Esophagus squamous epithelium (tissue), 5 donors: ENCODE data around the gene BDKRB1. TPM values are rescaled to one million over a fixed set of nuclear protein-coding genes. Genes with fewer than 3 reads are reported as not detected.

Experiments used
- DNase-seq: peaks from one replicate; lab custom pipeline; 2025; lab: John Stamatoyannopoulos, UW
- H3K27ac ChIP-seq, 4 donors: fragments of 200-600 bp; sonication (generic); one replicate each; pipeline ENCODE4 v1.5.1; 2016 to 2019; ENCODE audit warnings: mild to moderate bottlenecking in 1 of 4
- H3K27me3 ChIP-seq, 4 donors: fragments of 200-600 bp; sonication (generic); 1 replicate in 3 of 4; 2 replicates in 1 of 4; pipeline versions ENCODE4 v1.5.1 to v1.6.0; 2017 to 2021; ENCODE audit warnings: antibody characterized with exemption in 1 of 4
- H3K36me3 ChIP-seq, 3 donors: fragments of 200-600 bp; sonication (generic); one replicate each; pipeline ENCODE4 v1.5.1; 2016 to 2019
- H3K4me1 ChIP-seq, 3 donors: fragments of 200-600 bp; sonication (generic); one replicate each; pipeline ENCODE4 v1.5.1; 2017 to 2019
- H3K4me3 ChIP-seq, 4 donors: fragments of 200-600 bp; sonication (generic); 1 replicate in 3 of 4; 2 replicates in 1 of 4; pipeline ENCODE4 v1.5.1; 2016 to 2019; ENCODE audit warnings: mild to moderate bottlenecking in 2 of 4, moderate library complexity in 1 of 4
- H3K9me3 ChIP-seq, 3 donors: fragments of 200-600 bp; sonication (generic); one replicate each; pipeline ENCODE4 v1.5.1; 2016 to 2019
- CTCF ChIP-seq, 6 experiments: fragments of 450-650 bp in 4 of 6; fragments of 200-600 bp in 2 of 6; sonication (generic) in 2 of 6; IDR thresholded peaks; one replicate each; pipeline ENCODE4 v1.5.1; 2016 to 2019; ENCODE audit warnings: antibody characterized with exemption in 6 of 6, mild to moderate bottlenecking in 4 of 6, moderate library complexity in 4 of 6
- POLR2A ChIP-seq, 4 donors: fragments of 450-650 bp; IDR thresholded peaks; one replicate each; pipeline ENCODE4 v1.6.1; 2017; ENCODE audit warnings: antibody characterized with exemption in 4 of 4, mild to moderate bottlenecking in 4 of 4, moderate library complexity in 3 of 4
- WGBS, 2 donors: methylation state at CpG; one replicate each; pipeline ENCODE4 v1.1.5; 2018; 5-methylcytosine and 5-hydroxymethylcytosine counted together
- intact Hi-C: fragments of 100-400 bp; cut with DNase I; formaldehyde crosslinking; loops from one replicate; pipeline ENCODE4 v1.15.0; 2022
- total RNA-seq, 4 donors: library from RNA; depleted of rRNA; stranded (reverse); fragments of >200 nt; gene quantifications; one replicate each; pipeline ENCODE4 v1.1.0, GENCODE V29; 2016
- donor health status: DM: yes; HTN: yes; CAD: no.

BDKRB1 gene
- total RNA-seq, 4 donors from 2014 or later, result 4.0 to 12.2 (median 5.7) TPM

GRCh38 chr14:96212896-96213295, 43.1 kb upstream of the BDKRB1 start:
- intact Hi-C loops, result no loop called here
- Histone ChIP-seq H3K36me3 (peaks cover 0 to 47% (median 4%) of the 10 kb centered on the region in 3 donors), H3K27me3 (no peaks in the 10 kb centered on the region), H3K4me3 (no peak overlapping the region), H3K9me3 (peaks cover 0 to 6% (median 0%) of the 10 kb centered on the region in 3 donors), H3K4me1 (peaks cover 2 to 73% (median 9%) of the 10 kb centered on the region in 3 donors), H3K27ac (peak overlapping the region in 3 of 4 donors; percentile 16 to 39 (median 17))
- DNase-seq, result no peak
- TF ChIP-seq POLR2A (IDR thresholded peaks at IDR 0.05) (no peak), CTCF (IDR thresholded peaks at IDR 0.05) (no peak)
- WGBS, 2 donors, result 94 to 98% methylated on average over 4 of the region's 4 CpGs

GRCh38 chr14:96213871-96214465, 42.0 kb upstream of the BDKRB1 start:
- Histone ChIP-seq H3K27ac (peak overlapping the region in 3 of 4 donors; percentile 44 to 68 (median 47)), H3K4me1 (peaks cover 2 to 73% (median 14%) of the 10 kb centered on the region in 3 donors)
- 74 to 79% methylated on average over 6 to 8 of the region's 10 CpGs for WGBS, 2 donors

GRCh38 chr14:96214793-96215192, 41.2 kb upstream of the BDKRB1 start:
- H3K9me3 ChIP-seq, result peaks cover 0 to 6% (median 0%) of the 10 kb centered on the region in 3 donors
- peak overlapping the region in 2 of 4 donors; percentile 68 for H3K27ac ChIP-seq
- peaks cover 0 to 30% (median 4%) of the 10 kb centered on the region in 3 donors for H3K36me3 ChIP-seq
- no peaks in the 10 kb centered on the region for H3K27me3 ChIP-seq
- no peak for DNase-seq
- WGBS, 2 donors, result 64 to 66% methylated on average over 4 of the region's 4 CpGs
- peaks cover 5 to 73% (median 16%) of the 10 kb centered on the region in 3 donors for H3K4me1 ChIP-seq
- intact Hi-C loops, result no loop called here
- H3K4me3 ChIP-seq, result no peak overlapping the region
- TF ChIP-seq POLR2A (IDR thresholded peaks at IDR 0.05) (no peak), CTCF (IDR thresholded peaks at IDR 0.05) (no peak)

More at GRCh38 chr14:96213871-96214465, 42.0 kb upstream of the BDKRB1 start:
- intact Hi-C loops, result no loop called here
- Histone ChIP-seq H3K4me3 (no peak overlapping the region), H3K27me3 (no peaks in the 10 kb centered on the region), H3K9me3 (peaks cover 0 to 6% (median 0%) of the 10 kb centered on the region in 3 donors), H3K36me3 (peaks cover 0 to 37% (median 4%) of the 10 kb centered on the region in 3 donors)
- TF ChIP-seq CTCF (IDR thresholded peaks at IDR 0.05) (no peak), POLR2A (IDR thresholded peaks at IDR 0.05) (no peak)
- no peak for DNase-seq

- peaks cover 5 to 80% (median 16%) of the 10 kb centered on the region in 3 donors for H3K4me1 ChIP-seq
- WGBS, 2 donors, result 39 to 52% methylated on average over 7 of the region's 7 CpGs
- peak overlapping the region; percentile 40 to 68 (median 54) for H3K27ac ChIP-seq
- H3K27me3 ChIP-seq, result no peaks in the 10 kb centered on the region
- no peak for DNase-seq
- H3K9me3 ChIP-seq, result peaks cover 0 to 6% (median 0%) of the 10 kb centered on the region in 3 donors
- TF ChIP-seq POLR2A (IDR thresholded peaks at IDR 0.05), result no peak
- no peak for TF ChIP-seq CTCF (IDR thresholded peaks at IDR 0.05)
- H3K36me3 ChIP-seq, result peaks cover 0 to 23% (median 0%) of the 10 kb centered on the region in 3 donors
- no peak overlapping the region for H3K4me3 ChIP-seq
- intact Hi-C loops, result no loop called here
Measured at GRCh38 chr14:96215452-96216244, 40.4 kb upstream of the BDKRB1 start.

- intact Hi-C loops, result no loop called here
- 95 to 96% methylated on average over 1 of the region's 1 CpG for WGBS, 2 donors
- no peak for TF ChIP-seq POLR2A (IDR thresholded peaks at IDR 0.05)
- no peak for TF ChIP-seq CTCF (IDR thresholded peaks at IDR 0.05)
- Histone ChIP-seq H3K9me3 (peaks cover 0 to 6% (median 0%) of the 10 kb centered on the region in 3 donors), H3K4me1 (peaks cover 5 to 89% (median 20%) of the 10 kb centered on the region in 3 donors), H3K36me3 (peaks cover 0 to 16% (median 0%) of the 10 kb centered on the region in 3 donors), H3K27ac (peak overlapping the region in 2 of 4 donors; percentile 68), H3K4me3 (no peak overlapping the region), H3K27me3 (no peaks in the 10 kb centered on the region)
- no peak for DNase-seq
Measured at GRCh38 chr14:96216627-96217026, 39.4 kb upstream of the BDKRB1 start.
